ENCODE results near the gene CD81. TPM values are rescaled to one million over a fixed set of nuclear protein-coding genes. Genes with fewer than 3 reads are reported as not detected.
"Not testable (repeated sequence)": the region's sequence is repeated elsewhere in the genome, so short reads cannot be mapped to it uniquely, and the experiment has no call there.

CD81 gene
- total RNA-seq, 6 donors from 2014 or later: 398 to 1,053 (median 787) TPM

- Histone ChIP-seq H3K9me3 (no peaks in the 10 kb centered on the region), H3K4me1 (no peaks in the 10 kb centered on the region), H3K27me3 (no peaks in the 10 kb centered on the region), H3K27ac (no peak overlapping the region), H3K36me3 (no peaks in the 10 kb centered on the region), H3K4me3 (no peak overlapping the region)
- no peak for TF ChIP-seq EP300 (IDR thresholded peaks at IDR 0.05)
- TF ChIP-seq POLR2AphosphoS5 (IDR thresholded peaks at IDR 0.05): no peak
- TF ChIP-seq, protein P1, sequence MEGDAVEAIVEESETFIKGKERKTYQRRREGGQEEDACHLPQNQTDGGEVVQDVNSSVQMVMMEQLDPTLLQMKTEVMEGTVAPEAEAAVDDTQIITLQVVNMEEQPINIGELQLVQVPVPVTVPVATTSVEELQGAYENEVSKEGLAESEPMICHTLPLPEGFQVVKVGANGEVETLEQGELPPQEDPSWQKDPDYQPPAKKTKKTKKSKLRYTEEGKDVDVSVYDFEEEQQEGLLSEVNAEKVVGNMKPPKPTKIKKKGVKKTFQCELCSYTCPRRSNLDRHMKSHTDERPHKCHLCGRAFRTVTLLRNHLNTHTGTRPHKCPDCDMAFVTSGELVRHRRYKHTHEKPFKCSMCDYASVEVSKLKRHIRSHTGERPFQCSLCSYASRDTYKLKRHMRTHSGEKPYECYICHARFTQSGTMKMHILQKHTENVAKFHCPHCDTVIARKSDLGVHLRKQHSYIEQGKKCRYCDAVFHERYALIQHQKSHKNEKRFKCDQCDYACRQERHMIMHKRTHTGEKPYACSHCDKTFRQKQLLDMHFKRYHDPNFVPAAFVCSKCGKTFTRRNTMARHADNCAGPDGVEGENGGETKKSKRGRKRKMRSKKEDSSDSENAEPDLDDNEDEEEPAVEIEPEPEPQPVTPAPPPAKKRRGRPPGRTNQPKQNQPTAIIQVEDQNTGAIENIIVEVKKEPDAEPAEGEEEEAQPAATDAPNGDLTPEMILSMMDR (IDR thresholded peaks at IDR 0.05): no peak
- no peak for TF ChIP-seq POLR2A (IDR thresholded peaks at IDR 0.05)
- ATAC-seq (ENCODE audit: low FRiP score in 2 of 2): no peak
- 70 to 88% methylated on average over 1 to 8 of the region's 8 CpGs for WGBS, 2 donors
- no peak for DNase-seq
Observed at GRCh38 chr11:2357246-2357645, 19.9 kb upstream of the CD81 start.

GRCh38 chr11:2357651-2358050 lies 19.5 kb upstream of the CD81 start:
- not testable (repeated sequence) for ATAC-seq (ENCODE audit: low FRiP score in 2 of 2); H3K27me3 ChIP-seq; H3K36me3 ChIP-seq; H3K9me3 ChIP-seq; H3K4me1 ChIP-seq; H3K27ac ChIP-seq; H3K4me3 ChIP-seq
- WGBS, 2 donors: 94 to 98% methylated on average over 7 to 13 of the region's 13 CpGs
- DNase-seq: peak in 1 of 2 donors; percentile 49

DNA sequence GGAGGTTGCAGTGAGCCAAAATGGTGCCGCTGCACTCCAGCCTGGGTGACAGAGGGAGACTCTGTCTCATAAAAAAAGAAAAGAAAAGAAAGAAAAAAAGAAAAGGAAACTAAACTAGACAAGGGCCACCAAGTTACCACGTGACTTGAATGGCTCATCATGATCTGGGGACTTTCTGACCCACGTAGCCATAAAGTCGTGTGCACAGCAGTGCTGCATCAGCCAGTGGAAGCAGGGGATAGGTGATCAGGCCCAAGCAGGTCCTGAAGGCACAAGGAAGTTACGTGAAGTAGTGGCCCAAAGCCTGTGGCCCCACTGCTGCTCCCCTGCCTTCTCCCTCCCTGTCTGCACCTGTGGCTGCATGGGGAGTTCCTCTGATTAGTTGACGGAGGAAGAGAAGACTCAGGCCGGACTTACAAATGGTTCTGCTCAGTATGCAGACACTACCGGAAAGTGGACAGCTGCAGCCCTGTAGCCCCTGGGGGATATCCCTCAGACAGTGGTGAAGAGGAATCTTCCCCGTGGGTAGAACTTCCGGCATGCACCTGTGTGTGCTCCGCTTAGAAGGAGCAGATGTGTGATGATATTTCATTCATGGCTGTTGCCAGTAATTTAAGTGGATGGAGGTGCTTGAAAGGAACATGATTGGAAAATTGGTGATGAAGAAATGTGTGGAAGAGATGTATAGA lies 18.2 kb upstream of the CD81 start:
- no peak for DNase-seq

DNA sequence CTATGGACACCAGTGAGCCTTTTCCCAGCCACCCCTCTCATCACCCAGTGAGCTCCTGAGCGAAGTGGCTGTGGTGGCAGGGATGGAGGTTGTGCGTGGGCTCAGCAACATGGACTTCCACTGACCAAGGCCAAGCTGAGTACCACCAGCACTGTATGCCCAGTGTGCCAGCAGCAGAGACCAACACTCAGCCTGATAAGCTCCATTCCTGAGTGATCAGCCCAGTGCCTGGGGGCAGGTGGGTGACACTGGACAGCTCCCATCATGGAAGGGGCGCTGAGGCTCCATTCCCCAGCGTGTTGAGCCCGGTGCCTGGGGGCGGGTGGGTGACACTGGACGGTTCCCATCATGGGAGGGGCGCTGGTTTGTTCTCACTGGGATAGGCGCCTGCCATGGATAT lies 17.6 kb upstream of the CD81 start:
- Histone ChIP-seq H3K4me1 (no peaks in the 10 kb centered on the region), H3K27me3 (no peaks in the 10 kb centered on the region), H3K27ac (no peak overlapping the region), H3K4me3 (no peak overlapping the region), H3K36me3 (no peaks in the 10 kb centered on the region), H3K9me3 (no peaks in the 10 kb centered on the region)
- TF ChIP-seq EP300 (IDR thresholded peaks at IDR 0.05): no peak
- TF ChIP-seq, protein P1 (IDR thresholded peaks at IDR 0.05): no peak
- TF ChIP-seq POLR2A (IDR thresholded peaks at IDR 0.05): no peak
- no peak for TF ChIP-seq POLR2AphosphoS5 (IDR thresholded peaks at IDR 0.05)
- 95 to 96% methylated on average over 3 to 8 of the region's 9 CpGs for WGBS, 2 donors
- ATAC-seq (ENCODE audit: low FRiP score in 2 of 2): no peak
- DNase-seq: peak in 1 of 2 donors; percentile 43

More for the DNA sequence above, 18.2 kb upstream of the CD81 start:
- no peak overlapping the region for H3K4me3 ChIP-seq
- no peaks in the 10 kb centered on the region for H3K27me3 ChIP-seq
- H3K36me3 ChIP-seq: no peaks in the 10 kb centered on the region
- H3K4me1 ChIP-seq: no peaks in the 10 kb centered on the region
- no peaks in the 10 kb centered on the region for H3K9me3 ChIP-seq
- no peak for TF ChIP-seq POLR2A (IDR thresholded peaks at IDR 0.05)
- WGBS, 2 donors: 86 to 92% methylated on average over 11 of the region's 11 CpGs
- no peak for ATAC-seq (ENCODE audit: low FRiP score in 2 of 2)
- no peak overlapping the region for H3K27ac ChIP-seq

GRCh38 chr11:2360081-2360642 lies 16.9 kb upstream of the CD81 start:
- ATAC-seq (ENCODE audit: low FRiP score in 2 of 2) (no peak), DNase-seq (no peak)
- Histone ChIP-seq H3K4me1 (no peaks in the 10 kb centered on the region), H3K27ac (no peak overlapping the region), H3K27me3 (no peaks in the 10 kb centered on the region), H3K36me3 (no peaks in the 10 kb centered on the region), H3K9me3 (no peaks in the 10 kb centered on the region), H3K4me3 (no peak overlapping the region)
- whole genome bisulfite sequencing, 2 donors: 94 to 95% methylated on average over 8 to 14 of the region's 14 CpGs
- TF ChIP-seq POLR2A (IDR thresholded peaks at IDR 0.05): no peak
- no peak for TF ChIP-seq POLR2AphosphoS5 (IDR thresholded peaks at IDR 0.05)
- TF ChIP-seq, protein P1 (IDR thresholded peaks at IDR 0.05): no peak
- no peak for TF ChIP-seq EP300 (IDR thresholded peaks at IDR 0.05)

DNA sequence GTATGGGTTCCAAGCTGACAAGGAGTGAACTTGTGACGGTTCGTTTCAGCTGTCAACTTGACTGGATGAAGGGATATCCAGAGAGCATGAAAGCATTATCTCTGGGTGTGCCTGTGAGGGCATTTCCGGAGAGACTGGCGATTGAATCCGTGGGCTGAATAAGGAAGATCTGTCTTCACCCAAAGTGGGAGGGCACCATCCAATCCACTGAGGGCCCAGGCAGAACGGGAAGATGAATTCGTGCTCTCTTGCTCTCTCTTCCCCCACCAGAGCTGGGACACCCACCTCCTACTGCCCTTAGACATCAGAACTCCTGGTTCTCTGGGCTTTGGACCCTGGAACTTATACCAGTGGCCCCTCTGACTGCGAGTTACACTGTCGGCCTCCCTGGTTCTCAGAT lies 15.5 kb upstream of the CD81 start:
- Histone ChIP-seq H3K27me3 (no peaks in the 10 kb centered on the region), H3K36me3 (no peaks in the 10 kb centered on the region), H3K4me3 (no peak overlapping the region), H3K9me3 (no peaks in the 10 kb centered on the region), H3K4me1 (peaks cover 6 to 13% (median 8%) of the 10 kb centered on the region in 4 donors), H3K27ac (no peak overlapping the region)
- no peak for ATAC-seq (ENCODE audit: low FRiP score in 2 of 2)
- TF ChIP-seq POLR2AphosphoS5 (IDR thresholded peaks at IDR 0.05): no peak
- no peak for TF ChIP-seq EP300 (IDR thresholded peaks at IDR 0.05)
- no peak for TF ChIP-seq POLR2A (IDR thresholded peaks at IDR 0.05)
- TF ChIP-seq, protein P1 (IDR thresholded peaks at IDR 0.05): no peak
- 72 to 79% methylated on average over 9 of the region's 9 CpGs for WGBS, 2 donors
- DNase-seq: no peak

Data from upper lobe of left lung (tissue), 6 donors.